ENCODE results near the gene MSRB1.

DNA sequence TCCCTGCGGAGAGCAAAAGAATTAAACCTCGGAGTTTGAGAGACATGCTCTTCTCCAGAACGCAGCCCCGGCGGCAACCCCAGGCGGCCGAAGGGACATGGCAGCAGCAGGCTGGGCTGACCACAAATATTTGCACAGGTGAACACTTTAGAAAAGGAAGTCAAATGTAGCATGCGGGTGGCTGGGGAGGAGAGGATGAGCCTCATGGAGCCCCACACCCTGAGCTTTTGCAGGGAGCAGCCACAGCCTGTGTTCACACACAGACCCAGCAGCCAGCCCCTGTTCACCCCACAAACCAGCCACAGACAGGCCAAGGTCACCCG, 42.6 kb downstream of the MSRB1 start:
- TF ChIP-seq, protein P1, sequence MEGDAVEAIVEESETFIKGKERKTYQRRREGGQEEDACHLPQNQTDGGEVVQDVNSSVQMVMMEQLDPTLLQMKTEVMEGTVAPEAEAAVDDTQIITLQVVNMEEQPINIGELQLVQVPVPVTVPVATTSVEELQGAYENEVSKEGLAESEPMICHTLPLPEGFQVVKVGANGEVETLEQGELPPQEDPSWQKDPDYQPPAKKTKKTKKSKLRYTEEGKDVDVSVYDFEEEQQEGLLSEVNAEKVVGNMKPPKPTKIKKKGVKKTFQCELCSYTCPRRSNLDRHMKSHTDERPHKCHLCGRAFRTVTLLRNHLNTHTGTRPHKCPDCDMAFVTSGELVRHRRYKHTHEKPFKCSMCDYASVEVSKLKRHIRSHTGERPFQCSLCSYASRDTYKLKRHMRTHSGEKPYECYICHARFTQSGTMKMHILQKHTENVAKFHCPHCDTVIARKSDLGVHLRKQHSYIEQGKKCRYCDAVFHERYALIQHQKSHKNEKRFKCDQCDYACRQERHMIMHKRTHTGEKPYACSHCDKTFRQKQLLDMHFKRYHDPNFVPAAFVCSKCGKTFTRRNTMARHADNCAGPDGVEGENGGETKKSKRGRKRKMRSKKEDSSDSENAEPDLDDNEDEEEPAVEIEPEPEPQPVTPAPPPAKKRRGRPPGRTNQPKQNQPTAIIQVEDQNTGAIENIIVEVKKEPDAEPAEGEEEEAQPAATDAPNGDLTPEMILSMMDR (IDR thresholded peaks at IDR 0.05; ENCODE audit: low read depth, low read length, poor library complexity, severe bottlenecking): no peak
- TF ChIP-seq EZH2phosphoT487 (IDR thresholded peaks at IDR 0.05; ENCODE audit: borderline replicate concordance, low read length): no peak

Measured in DOHH2 (cell line).